Measurements from ENCODE around the gene MTAP.

The MTAP gene

GRCh38 chr9:21968331-21969010 lies 166.0 kb downstream of the MTAP start:
- no peak overlapping the region for H3K27ac ChIP-seq
- no peak overlapping the region for H3K4me3 ChIP-seq
- H3K27me3 ChIP-seq, result peaks cover 4 to 98% of the 10 kb centered on the region in 2 donors
- H3K9me3 ChIP-seq, result peaks cover 0 to 8% (median 3%) of the 10 kb centered on the region in 3 donors
- intact Hi-C loops (cut with DNase I; ENCODE audit: low total_unique reads), result no loop called here
- no peaks in the 10 kb centered on the region for H3K36me3 ChIP-seq
- H3K4me1 ChIP-seq, result peaks cover 0 to 22% (median 9%) of the 10 kb centered on the region in 4 donors
- DNase-seq, result no peak
- TF ChIP-seq CTCF (IDR thresholded peaks at IDR 0.05), result no peak

- H3K9me3 ChIP-seq, result peaks cover 0 to 8% (median 3%) of the 10 kb centered on the region in 3 donors
- no peak for TF ChIP-seq CTCF (IDR thresholded peaks at IDR 0.05)
- no peak for DNase-seq
- no peak overlapping the region for H3K4me3 ChIP-seq
- intact Hi-C loops (cut with DNase I; ENCODE audit: low total_unique reads), result no loop called here
- peaks cover 4 to 99% of the 10 kb centered on the region in 2 donors for H3K27me3 ChIP-seq
- no peaks in the 10 kb centered on the region for H3K36me3 ChIP-seq
- peaks cover 0 to 26% (median 10%) of the 10 kb centered on the region in 4 donors for H3K4me1 ChIP-seq
- H3K27ac ChIP-seq, result no peak overlapping the region
Observed at GRCh38 chr9:21969011-21969940, 166.8 kb downstream of the MTAP start.

GRCh38 chr9:21969951-21970799 lies 167.7 kb downstream of the MTAP start:
- Histone ChIP-seq H3K36me3 (no peaks in the 10 kb centered on the region), H3K4me1 (peaks cover 0 to 30% (median 17%) of the 10 kb centered on the region in 4 donors)

GRCh38 chr9:21970800-21971640 lies 168.6 kb downstream of the MTAP start:
- peaks cover 0 to 28% (median 16%) of the 10 kb centered on the region in 4 donors for H3K4me1 ChIP-seq
- H3K36me3 ChIP-seq, result no peaks in the 10 kb centered on the region
- no peak overlapping the region for H3K4me3 ChIP-seq
- no peak for DNase-seq
- H3K27ac ChIP-seq, result no peak overlapping the region
- intact Hi-C loops (cut with DNase I; ENCODE audit: low total_unique reads), result loop anchor here (5.0 kb wide), 1 partner anchor 121 kb away; no protein-coding TSS in a partner anchor
- no peak for TF ChIP-seq CTCF (IDR thresholded peaks at IDR 0.05)
- H3K27me3 ChIP-seq, result peaks cover 4 to 100% of the 10 kb centered on the region in 2 donors
- H3K9me3 ChIP-seq, result peaks cover 0 to 4% (median 3%) of the 10 kb centered on the region in 3 donors

More at GRCh38 chr9:21969951-21970799, 167.7 kb downstream of the MTAP start:
- Histone ChIP-seq H3K9me3 (peaks cover 0 to 4% (median 3%) of the 10 kb centered on the region in 3 donors), H3K27me3 (peaks cover 4 to 100% of the 10 kb centered on the region in 2 donors), H3K4me3 (no peak overlapping the region), H3K27ac (no peak overlapping the region)
- TF ChIP-seq CTCF (IDR thresholded peaks at IDR 0.05), result no peak
- no peak for DNase-seq
- intact Hi-C loops (cut with DNase I; ENCODE audit: low total_unique reads), result loop anchor here (5.0 kb wide), 1 partner anchor 122 kb away; no protein-coding TSS in a partner anchor

Data from tibial artery (tissue), 4 donors.